Thoracic aorta (tissue), 2 donors: Measurements from ENCODE around the gene SPRR2B. TPM values are rescaled to one million over a fixed set of nuclear protein-coding genes. Genes with fewer than 3 reads are reported as not detected.
"Not testable (repeated sequence)": the region's sequence is repeated elsewhere in the genome, so short reads cannot be mapped to it uniquely, and the experiment has no call there.

Experiments used
- ATAC-seq: fragments of 150-250 bp; one replicate; pipeline ENCODE4 v1.8.0; 2017; ENCODE audit warnings: low read depth; ENCODE audit not compliant: insufficient number of reproducible peaks, low FRiP score
- DNase-seq: peaks from one replicate; pipeline ENCODE4 v3.0.0-alpha.2; 2020; ENCODE audit warnings: low spot score
- H3K27ac ChIP-seq, 2 donors: fragments of 200-600 bp; sonication (generic); 1 replicate in 1 of 2; 2 replicates in 1 of 2; pipeline ENCODE4 v1.5.1; 2016; ENCODE audit warnings: mild to moderate bottlenecking in 2 of 2, moderate library complexity in 2 of 2
- H3K27me3 ChIP-seq: fragments of 200-600 bp; sonication (generic); replicated peaks from 2 replicates; pipeline ENCODE4 v1.6.0; 2016; ENCODE audit warnings: mild to moderate bottlenecking; ENCODE audit not compliant: insufficient read depth
- H3K36me3 ChIP-seq: fragments of 200-600 bp; sonication (generic); one replicate; pipeline ENCODE4 v1.5.1; 2016
- H3K4me1 ChIP-seq, 2 donors: fragments of 200-600 bp; sonication (generic); 1 replicate in 1 of 2; 2 replicates in 1 of 2; pipeline versions ENCODE4 v1.5.1 to v1.6.0; 2016; ENCODE audit warnings: low read depth in 2 of 2, mild to moderate bottlenecking in 1 of 2; ENCODE audit not compliant: control insufficient read depth in 1 of 2
- H3K4me3 ChIP-seq: fragments of 200-600 bp; sonication (generic); 2 replicates; pipeline ENCODE4 v1.5.1; 2016; ENCODE audit warnings: mild to moderate bottlenecking
- H3K9me3 ChIP-seq: fragments of 200-600 bp; sonication (generic); 2 replicates; pipeline ENCODE4 v1.5.1; 2016
- CTCF ChIP-seq: fragments of 200-600 bp; sonication (generic); IDR thresholded peaks from one replicate; pipeline ENCODE4 v1.5.1; 2019; ENCODE audit warnings: antibody characterized with exemption
- total RNA-seq, 2 donors: library from RNA; depleted of rRNA; stranded (reverse); fragments of >200 nt; gene quantifications; one replicate each; pipeline versions ENCODE4 v1.1.0 to v1.2.3, GENCODE V29; 2016

SPRR2B gene
- total RNA-seq, result not detected

- Histone ChIP-seq H3K4me1 (no peaks in the 10 kb centered on the region), H3K27ac (no peak within 1 kb of the TSS), H3K9me3 (no peaks in the 10 kb centered on the region), H3K27me3 (no peaks in the 10 kb centered on the region), H3K36me3 (no peaks in the 10 kb centered on the region), H3K4me3 (no peak within 1 kb of the TSS)
- no peak for ATAC-seq
- no peak for DNase-seq
- TF ChIP-seq CTCF, result no peak
Observed at GRCh38 chr1:153071511-153071910, at the start of gene SPRR2B. Gene SPRR2B (minus strand): TSS chr1:153071611. CDS start chr1:153070839, 772 bp downstream.

- Histone ChIP-seq H3K27me3 (no peaks in the 10 kb centered on the region), H3K36me3 (no peaks in the 10 kb centered on the region), H3K4me1 (no peaks in the 10 kb centered on the region), H3K4me3 (no peak overlapping the region), H3K9me3 (no peaks in the 10 kb centered on the region), H3K27ac (no peak overlapping the region)
- no peak for ATAC-seq
- DNase-seq, result no peak
- TF ChIP-seq CTCF, result no peak
Observed at GRCh38 chr1:153120945-153121344, 49.5 kb upstream of the SPRR2B start.

- Histone ChIP-seq H3K4me3 (no peak overlapping the region), H3K9me3 (no peaks in the 10 kb centered on the region), H3K27ac (no peak overlapping the region), H3K36me3 (no peaks in the 10 kb centered on the region), H3K4me1 (no peaks in the 10 kb centered on the region), H3K27me3 (no peaks in the 10 kb centered on the region)
- no peak for ATAC-seq
- TF ChIP-seq CTCF, result no peak
- no peak for DNase-seq
Observed at GRCh38 chr1:153119491-153119971, 48.1 kb upstream of the SPRR2B start.

GRCh38 chr1:153115264-153115663, 43.9 kb upstream of the SPRR2B start:
- not testable (repeated sequence) for DNase-seq, H3K4me3 ChIP-seq, H3K4me1 ChIP-seq, H3K27ac ChIP-seq, H3K27me3 ChIP-seq, H3K9me3 ChIP-seq, H3K36me3 ChIP-seq, ATAC-seq

- H3K27me3 ChIP-seq, result no peaks in the 10 kb centered on the region
- DNase-seq, result no peak
- H3K9me3 ChIP-seq, result no peaks in the 10 kb centered on the region
- no peak within 1 kb of the TSS for H3K27ac ChIP-seq
- no peak for TF ChIP-seq CTCF
- H3K4me1 ChIP-seq, result no peaks in the 10 kb centered on the region
- no peaks in the 10 kb centered on the region for H3K36me3 ChIP-seq
- H3K4me3 ChIP-seq, result no peak within 1 kb of the TSS
- ATAC-seq, result no peak
Observed at GRCh38 chr1:153113416-153113815, 42.0 kb upstream of the SPRR2B start, which contains the start of gene SPRR2F. Gene SPRR2F (minus strand): TSS chr1:153113516. CDS start chr1:153112733, 783 bp downstream.

- H3K27ac ChIP-seq, H3K9me3 ChIP-seq, ATAC-seq, H3K27me3 ChIP-seq, H3K4me3 ChIP-seq, H3K36me3 ChIP-seq, H3K4me1 ChIP-seq, DNase-seq: not testable (repeated sequence)
Observed at GRCh38 chr1:153112454-153112853, 41.0 kb upstream of the SPRR2B start.
